Activated T-cell treated with anti-CD3 and anti-CD28 coated beads for 1 hour (primary cell): Measurements from ENCODE around the gene ROR1.
"Not testable (repeated sequence)": the region's sequence is repeated elsewhere in the genome, so short reads cannot be mapped to it uniquely, and the experiment has no call there.

Source experiments
- DNase-seq: peaks from one replicate; pipeline ENCODE4 v3.0.0-alpha.2; 2020; ENCODE audit warnings: low read depth

ROR1 gene

GRCh38 chr1:63759778-63760177 is 14.0 kb upstream of the ROR1 start:
- no peak for DNase-seq

- DNase-seq: no peak
Observed at GRCh38 chr1:63770381-63770780, 3.4 kb upstream of the ROR1 start.

- no peak for DNase-seq
Observed at GRCh38 chr1:63772201-63772600, 1.6 kb upstream of the ROR1 start.

- DNase-seq: no peak
Observed at GRCh38 chr1:63772876-63773275, 941 bp upstream of the ROR1 start.

- DNase-seq: no peak
Observed at GRCh38 chr1:63773496-63773814, 362 bp upstream of the ROR1 start.

- DNase-seq: no peak
Observed at GRCh38 chr1:63774617-63775417, 1.0 kb downstream of the ROR1 start.

GRCh38 chr1:63775418-63776127 is 1.8 kb downstream of the ROR1 start:
- no peak for DNase-seq

- DNase-seq: no peak
Observed at GRCh38 chr1:63777286-63777685, 3.5 kb downstream of the ROR1 start.

GRCh38 chr1:63777965-63778880 is 4.4 kb downstream of the ROR1 start:
- no peak for DNase-seq

- no peak for DNase-seq
Observed at GRCh38 chr1:63779338-63780211, 5.8 kb downstream of the ROR1 start.

- no peak for DNase-seq
Observed at GRCh38 chr1:63780565-63780964, 6.7 kb downstream of the ROR1 start.

GRCh38 chr1:63782982-63783381 is 9.2 kb downstream of the ROR1 start:
- no peak for DNase-seq

- no peak for DNase-seq
Observed at GRCh38 chr1:63784083-63784482, 10.3 kb downstream of the ROR1 start.

- no peak for DNase-seq
Observed at GRCh38 chr1:63784489-63785390, 10.9 kb downstream of the ROR1 start.

- not testable (repeated sequence) for DNase-seq
Observed at GRCh38 chr1:63787270-63787669, 13.5 kb downstream of the ROR1 start.

- DNase-seq: no peak
Observed at GRCh38 chr1:63787875-63788274, 14.1 kb downstream of the ROR1 start.

- DNase-seq: no peak
Observed at GRCh38 chr1:63789856-63790605, 16.2 kb downstream of the ROR1 start.

- no peak for DNase-seq
Observed at GRCh38 chr1:63790989-63791388, 17.2 kb downstream of the ROR1 start.

- DNase-seq: no peak
Observed at GRCh38 chr1:63792152-63792551, 18.3 kb downstream of the ROR1 start.

- no peak for DNase-seq
Observed at GRCh38 chr1:63793741-63794240, 20.0 kb downstream of the ROR1 start.
